GM21367 (cell line): ENCODE results near the gene PTPRN2.

ENCODE experiments used
- ATAC-seq: cut with Tn5 transposase; IDR thresholded peaks from one replicate; pipeline ENCODE4 v1.9.1; 2021; ENCODE audit not compliant: unreplicated experiment

The PTPRN2 gene

DNA sequence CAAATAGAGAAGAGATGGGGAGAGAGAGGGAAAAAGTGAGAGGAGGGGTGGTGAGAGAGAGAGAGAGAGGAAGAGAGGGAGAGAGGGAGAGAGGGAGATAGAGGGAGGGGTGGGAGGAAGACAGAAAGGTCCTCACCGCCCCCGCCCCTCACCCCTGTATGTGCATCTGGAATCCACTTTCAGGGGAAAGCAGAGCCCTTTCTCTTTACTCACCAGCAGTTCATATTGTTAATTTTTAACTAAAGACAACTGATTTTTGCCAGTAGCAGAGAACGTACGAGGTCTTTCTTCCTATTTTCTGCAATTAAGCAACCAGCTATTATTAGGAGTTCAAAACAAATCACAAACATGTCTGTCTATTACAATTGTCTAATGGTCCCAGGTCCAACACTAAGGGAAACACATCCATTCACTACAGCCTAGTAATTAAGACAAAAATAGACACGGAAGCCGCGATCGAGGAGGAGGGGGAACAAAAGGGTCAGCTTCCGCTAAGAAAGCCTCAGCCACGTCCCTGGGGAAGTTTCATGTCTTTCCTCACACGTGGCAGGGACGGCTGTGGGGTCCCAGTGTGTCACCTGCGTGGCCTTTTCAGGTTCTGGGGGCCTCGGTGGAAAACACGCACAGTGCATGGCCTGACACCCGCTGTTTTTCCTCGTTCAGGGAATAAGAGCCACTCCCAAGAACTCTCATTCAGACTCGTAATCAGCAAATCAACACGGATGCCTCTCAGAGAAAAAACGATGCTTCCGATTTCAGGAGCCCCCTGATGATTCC is 572.0 kb downstream of the PTPRN2 start:
- no peak for ATAC-seq

GRCh38 chr7:158014976-158015375 is 572.6 kb downstream of the PTPRN2 start:
- no peak for ATAC-seq

DNA sequence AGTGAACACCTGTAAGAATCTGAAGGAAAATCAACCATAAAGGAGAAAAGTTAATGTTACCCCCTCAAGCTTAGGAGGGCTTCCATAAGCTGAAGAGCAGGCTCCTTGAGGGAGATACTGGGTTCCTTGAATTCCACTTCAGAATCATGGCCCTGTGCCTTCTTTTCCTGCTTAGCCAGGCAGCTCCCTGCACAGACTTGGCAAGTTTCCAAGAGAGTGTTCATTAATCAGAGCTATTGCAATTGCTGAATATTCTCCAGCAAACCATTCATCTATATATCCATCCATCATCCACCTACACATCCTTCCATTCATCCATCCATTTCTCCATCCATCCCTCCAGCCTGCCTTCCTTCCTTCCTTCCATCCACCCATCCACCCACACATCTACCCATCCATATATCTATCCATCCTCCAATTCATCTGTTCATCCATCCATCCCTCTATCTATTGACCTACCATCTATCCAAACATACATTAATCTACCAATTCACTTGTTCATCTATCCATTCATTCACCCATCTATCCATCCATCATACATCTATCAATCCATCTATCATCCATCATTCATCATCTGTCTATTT is 574.4 kb downstream of the PTPRN2 start:
- ATAC-seq: no peak

DNA sequence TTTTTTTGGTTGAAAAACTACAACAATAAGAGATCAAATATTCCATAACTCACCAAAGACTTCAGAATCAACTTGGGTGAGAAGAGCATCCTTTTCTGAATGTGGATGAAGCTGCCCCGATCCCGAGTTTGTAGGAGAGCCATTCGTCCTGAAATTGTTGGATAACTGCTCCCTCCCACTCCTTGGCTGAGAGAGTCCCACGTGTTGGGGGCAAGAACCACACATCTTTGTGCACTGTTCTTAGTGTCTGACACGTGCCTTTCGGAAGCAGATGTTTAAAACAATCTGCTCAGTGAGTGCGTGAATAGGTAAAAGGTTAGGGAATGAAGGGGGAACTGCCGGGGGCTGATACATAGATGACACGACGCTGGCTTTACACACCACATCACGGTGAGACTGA is 575.7 kb downstream of the PTPRN2 start:
- no peak for ATAC-seq

DNA sequence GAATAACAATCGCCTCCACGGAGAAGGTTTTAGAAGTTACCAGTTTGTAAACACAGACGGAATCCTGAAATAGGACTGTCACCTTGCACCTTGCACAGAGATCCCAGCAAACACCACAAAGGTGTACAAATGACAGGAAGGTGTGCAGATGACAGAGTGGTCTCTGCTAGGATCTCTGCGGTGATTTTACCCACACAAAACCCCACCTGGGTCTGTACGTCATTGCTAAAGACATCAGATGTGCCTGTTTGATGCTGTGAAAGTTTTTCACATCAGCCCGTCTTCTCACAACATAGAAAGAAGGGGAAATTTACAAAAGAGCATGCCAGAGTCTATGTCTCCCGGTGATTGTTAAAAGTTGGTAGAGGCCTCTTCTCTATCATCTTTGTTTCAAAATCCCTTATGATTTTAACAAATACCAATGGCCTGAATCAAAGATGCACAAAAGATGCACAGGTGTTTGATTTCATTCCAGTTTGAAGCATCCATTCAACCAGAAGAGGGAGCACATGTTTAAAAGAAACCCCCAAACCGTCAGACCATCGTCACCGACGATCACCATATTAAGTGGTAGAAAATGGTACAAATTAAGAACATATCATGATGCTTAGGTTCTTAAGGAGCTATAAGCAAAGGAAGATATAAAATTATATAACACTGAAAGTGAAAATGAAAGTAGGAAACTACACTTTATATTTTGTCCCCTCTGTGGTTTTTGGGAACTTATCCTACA is 576.5 kb downstream of the PTPRN2 start:
- ATAC-seq: no peak

- ATAC-seq: no peak
Observed at GRCh38 chr7:158009886-158010285, 577.7 kb downstream of the PTPRN2 start.

- ATAC-seq: no peak
Observed at GRCh38 chr7:158008267-158008666, 579.4 kb downstream of the PTPRN2 start.

GRCh38 chr7:158007697-158008257 is 579.8 kb downstream of the PTPRN2 start:
- ATAC-seq: no peak

DNA sequence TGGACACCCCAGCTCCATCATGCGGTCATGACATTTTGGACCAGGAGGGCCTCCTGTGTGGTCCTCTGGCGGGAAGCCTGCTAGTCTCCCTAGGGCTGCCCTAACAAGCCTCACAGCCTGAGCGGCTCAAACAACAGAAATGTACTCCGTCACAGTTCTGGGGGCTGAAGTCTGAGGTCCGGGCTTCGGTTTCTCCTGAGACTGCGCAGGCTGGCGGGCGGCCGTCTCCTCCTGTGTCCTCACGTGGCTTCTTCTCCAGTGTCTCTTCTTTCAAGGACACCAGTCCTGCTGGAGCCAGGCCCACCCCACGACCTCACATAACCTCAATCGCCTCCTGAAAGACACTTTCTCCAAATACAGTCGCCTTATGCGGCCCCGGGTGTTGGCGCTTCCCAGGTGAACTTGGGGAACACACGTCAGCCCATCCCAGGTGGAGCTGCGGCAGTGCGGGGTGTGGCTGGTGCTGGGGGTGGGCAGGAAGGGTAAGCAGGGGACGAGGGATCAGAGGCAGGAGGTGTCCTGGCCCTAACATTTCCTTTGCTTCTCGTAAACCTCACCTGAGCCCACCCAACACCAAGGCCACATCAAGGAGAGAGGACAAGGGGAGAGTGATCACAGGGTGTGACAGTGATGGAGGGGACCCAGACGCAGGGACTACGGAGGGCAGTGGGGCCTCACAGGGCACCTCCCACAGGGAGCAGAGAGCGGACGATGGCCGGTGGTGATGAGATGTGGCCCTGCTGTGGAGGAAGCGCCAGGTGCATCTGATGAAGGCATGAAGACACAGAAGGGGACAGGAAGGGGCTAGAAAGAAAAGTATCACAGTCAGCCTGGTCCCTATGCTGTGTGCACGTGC is 580.6 kb downstream of the PTPRN2 start:
- no peak for ATAC-seq

DNA sequence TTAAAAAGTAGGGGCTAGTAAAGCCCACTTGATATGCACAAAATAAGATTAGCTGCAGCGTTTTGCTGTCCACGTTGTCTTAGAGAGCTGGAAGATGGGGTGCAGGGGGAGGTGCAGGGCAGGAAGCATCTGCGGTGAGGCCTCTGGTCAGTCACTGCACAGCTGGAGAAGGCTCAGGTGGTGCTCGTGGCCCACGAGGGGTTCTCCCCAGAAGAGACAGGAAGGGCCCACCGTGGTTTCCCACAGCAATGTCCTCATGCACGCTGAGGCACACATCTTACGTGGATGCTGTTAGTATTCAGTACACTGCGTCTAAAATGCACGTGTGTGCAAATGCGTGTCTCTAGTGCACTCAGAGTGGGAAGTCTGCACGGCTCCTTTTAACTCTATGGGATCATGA is 582.1 kb downstream of the PTPRN2 start:
- no peak for ATAC-seq

DNA sequence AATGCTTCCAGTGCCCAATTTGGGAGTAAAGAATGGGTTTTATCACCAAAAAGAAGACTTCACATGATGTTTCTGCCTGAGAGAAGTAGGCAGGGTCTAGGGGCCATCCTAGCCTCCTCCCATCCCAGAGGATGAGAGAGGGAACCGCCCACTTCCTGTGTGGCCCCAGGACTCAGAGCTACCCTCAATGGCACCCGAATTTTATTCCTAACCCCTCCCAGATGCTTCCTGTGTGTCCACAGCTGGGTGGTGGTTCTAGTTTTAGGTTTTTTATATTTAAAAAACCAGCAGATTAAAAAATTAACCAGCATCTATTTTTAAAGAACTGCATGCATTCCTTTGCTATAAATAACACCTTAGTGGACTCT is 583.5 kb downstream of the PTPRN2 start:
- ATAC-seq: no peak

GRCh38 chr7:158003441-158004122 is 584.0 kb downstream of the PTPRN2 start:
- no peak for ATAC-seq

GRCh38 chr7:158002486-158003080 is 585.0 kb downstream of the PTPRN2 start:
- ATAC-seq: no peak

GRCh38 chr7:158001621-158002320 is 585.9 kb downstream of the PTPRN2 start:
- no peak for ATAC-seq

DNA sequence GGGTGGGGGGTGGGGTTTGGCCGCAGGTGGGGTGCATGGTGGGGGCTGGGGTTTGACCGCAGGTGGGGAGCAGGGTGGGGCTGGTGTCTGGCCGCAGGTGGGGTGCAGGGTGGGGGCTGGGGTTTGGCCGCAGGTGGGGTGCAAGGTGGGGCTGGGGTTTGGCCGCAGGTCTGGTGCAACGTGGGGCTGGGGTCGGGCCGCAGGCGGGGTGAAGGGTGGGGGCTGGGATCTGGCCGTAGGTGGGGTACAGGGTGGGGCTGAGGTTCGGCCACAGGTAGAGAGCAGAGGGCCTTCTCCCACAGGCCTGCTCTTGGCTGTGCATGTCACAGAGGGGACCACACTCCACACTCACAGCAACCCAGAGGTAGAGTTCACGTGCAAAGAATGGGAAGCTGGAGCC is 586.6 kb downstream of the PTPRN2 start:
- no peak for ATAC-seq

DNA sequence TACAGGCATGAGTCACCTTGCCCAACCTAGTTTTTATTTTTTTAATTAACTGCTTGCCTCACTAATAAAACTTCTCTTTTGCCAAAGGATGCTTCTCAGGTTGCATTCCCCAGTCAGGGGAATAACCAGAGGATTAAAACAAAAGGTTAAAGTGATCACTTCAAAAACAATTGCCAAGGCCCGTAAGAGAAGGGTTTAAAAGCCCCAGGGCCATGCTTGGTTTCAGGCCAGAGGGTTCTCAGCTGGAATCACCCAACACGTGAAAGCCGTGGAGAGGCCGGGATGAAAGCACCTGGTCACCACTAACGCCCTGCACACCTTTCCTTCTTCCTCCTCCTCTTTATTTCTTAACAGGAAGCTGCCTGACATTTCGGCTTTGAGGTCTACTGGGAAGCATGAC is 587.5 kb downstream of the PTPRN2 start:
- no peak for ATAC-seq

- ATAC-seq: no peak
Observed at GRCh38 chr7:157998884-157999552, 588.6 kb downstream of the PTPRN2 start.

GRCh38 chr7:157997471-157997870 is 590.2 kb downstream of the PTPRN2 start:
- no peak for ATAC-seq

- ATAC-seq: no peak
Observed at GRCh38 chr7:157997080-157997440, 590.6 kb downstream of the PTPRN2 start.
